Sigmoid colon (tissue), 7 donors: ENCODE results near the gene QPCTL. TPM values are rescaled to one million over a fixed set of nuclear protein-coding genes. Genes with fewer than 3 reads are reported as not detected.
A peak's percentile ranks its signal among the peaks of the same experiment; 100 is the strongest.
"Not testable (repeated sequence)": the region's sequence is repeated elsewhere in the genome, so short reads cannot be mapped to it uniquely, and the experiment has no call there.

Experiments
- DNase-seq: peaks from one replicate; pipeline ENCODE4 v3.0.0-alpha.2; 2019
- H3K27ac ChIP-seq, 4 donors: fragments of 200-600 bp; sonication (generic); one replicate each; pipeline ENCODE4 v1.5.1; 2016 to 2019; ENCODE audit warnings: mild to moderate bottlenecking in 1 of 4
- H3K27me3 ChIP-seq, 3 donors: fragments of 200-600 bp; sonication (generic); one replicate each; pipeline ENCODE4 v1.5.1; 2019; ENCODE audit warnings: mild to moderate bottlenecking in 1 of 3
- H3K36me3 ChIP-seq, 4 donors: fragments of 200-600 bp; sonication (generic); one replicate each; pipeline ENCODE4 v1.5.1; 2016 to 2019
- H3K4me1 ChIP-seq, 4 donors: fragments of 200-600 bp; sonication (generic); one replicate each; pipeline ENCODE4 v1.5.1; 2017 to 2019
- H3K4me3 ChIP-seq, 4 donors: fragments of 200-600 bp; sonication (generic); one replicate each; pipeline ENCODE4 v1.5.1; 2017 to 2019; ENCODE audit warnings: mild to moderate bottlenecking in 2 of 4, moderate library complexity in 1 of 4
- H3K9me3 ChIP-seq, 4 donors: fragments of 200-600 bp in 3 of 4; sonication (generic) in 3 of 4; one replicate each; pipeline versions ENCODE4 v1.5.1 to v1.6.1; 2013 to 2019
- EP300 ChIP-seq, 4 donors: sonication (generic); formaldehyde crosslinking; IDR thresholded peaks; one replicate each; pipeline ENCODE4 v1.6.1; 2017; ENCODE audit warnings: antibody characterized with exemption in 4 of 4
- POLR2A ChIP-seq, 2 donors: fragments of 450-650 bp; IDR thresholded peaks; one replicate each; pipeline ENCODE4 v1.6.1; 2016; ENCODE audit warnings: antibody characterized with exemption in 2 of 2, mild to moderate bottlenecking in 2 of 2, moderate library complexity in 2 of 2
- POLR2AphosphoS5 ChIP-seq, 4 donors: sonication (generic); formaldehyde crosslinking; IDR thresholded peaks; one replicate each; pipeline ENCODE4 v1.6.1; 2017; ENCODE audit warnings: antibody characterized with exemption in 4 of 4
- WGBS, 2 donors: extraction: QIAGEN DNeasy Blood & Tissue Kit; methylation state at CpG; one replicate each; pipeline ENCODE4 v1.1.7; 2013; 5-methylcytosine and 5-hydroxymethylcytosine counted together
- intact Hi-C: fragments of 100-400 bp; cut with DNase I; formaldehyde crosslinking; loops from one replicate; pipeline ENCODE4 v1.15.1; 2023
- polyA plus RNA-seq, 3 donors: library from polyadenylated mRNA; stranded (reverse); fragments of 200-250 nt; gene quantifications; one replicate each; pipeline ENCODE4 v1.2.3, GENCODE V29; 2013
- total RNA-seq, 4 donors: library from RNA; depleted of rRNA; stranded (reverse); fragments of >200 nt; gene quantifications; one replicate each; pipeline ENCODE4 v1.1.0, GENCODE V29; 2016
- TF ChIP-seq, protein P1 (sequence below), 4 experiments: fragments of 450-650 bp in 3 of 4; fragments of 200-600 bp in 1 of 4; IDR thresholded peaks; one replicate each; pipeline ENCODE4 v1.5.1; 2016 to 2019; ENCODE audit warnings: antibody characterized with exemption in 4 of 4, mild to moderate bottlenecking in 3 of 4, moderate library complexity in 2 of 4
- donor health status: healthy with polysubstance abuse.
- donor health status: Bipolar disorder and iron deficiency.
- donor health status: healthy.

QPCTL gene
- total and polyA plus RNA-seq, 7 donors, result 1.2 to 7.6 (median 2.4) TPM

GRCh38 chr19:45742969-45743368, 50.5 kb downstream of the QPCTL start:
- TF ChIP-seq POLR2A (IDR thresholded peaks at IDR 0.05) (no peak), POLR2AphosphoS5 (IDR thresholded peaks at IDR 0.05) (no peak), EP300 (IDR thresholded peaks at IDR 0.05) (no peak)
- TF ChIP-seq, protein P1, sequence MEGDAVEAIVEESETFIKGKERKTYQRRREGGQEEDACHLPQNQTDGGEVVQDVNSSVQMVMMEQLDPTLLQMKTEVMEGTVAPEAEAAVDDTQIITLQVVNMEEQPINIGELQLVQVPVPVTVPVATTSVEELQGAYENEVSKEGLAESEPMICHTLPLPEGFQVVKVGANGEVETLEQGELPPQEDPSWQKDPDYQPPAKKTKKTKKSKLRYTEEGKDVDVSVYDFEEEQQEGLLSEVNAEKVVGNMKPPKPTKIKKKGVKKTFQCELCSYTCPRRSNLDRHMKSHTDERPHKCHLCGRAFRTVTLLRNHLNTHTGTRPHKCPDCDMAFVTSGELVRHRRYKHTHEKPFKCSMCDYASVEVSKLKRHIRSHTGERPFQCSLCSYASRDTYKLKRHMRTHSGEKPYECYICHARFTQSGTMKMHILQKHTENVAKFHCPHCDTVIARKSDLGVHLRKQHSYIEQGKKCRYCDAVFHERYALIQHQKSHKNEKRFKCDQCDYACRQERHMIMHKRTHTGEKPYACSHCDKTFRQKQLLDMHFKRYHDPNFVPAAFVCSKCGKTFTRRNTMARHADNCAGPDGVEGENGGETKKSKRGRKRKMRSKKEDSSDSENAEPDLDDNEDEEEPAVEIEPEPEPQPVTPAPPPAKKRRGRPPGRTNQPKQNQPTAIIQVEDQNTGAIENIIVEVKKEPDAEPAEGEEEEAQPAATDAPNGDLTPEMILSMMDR (IDR thresholded peaks at IDR 0.05), result no peak
- peak overlapping the region in 1 of 4 donors; percentile 11 for H3K27ac ChIP-seq
- H3K9me3 ChIP-seq, result no peaks in the 10 kb centered on the region
- H3K4me3 ChIP-seq, result no peak overlapping the region
- no peaks in the 10 kb centered on the region for H3K27me3 ChIP-seq
- no peak for DNase-seq
- H3K36me3 ChIP-seq, result no peaks in the 10 kb centered on the region
- intact Hi-C loops, result no loop called here
- no peaks in the 10 kb centered on the region for H3K4me1 ChIP-seq
- WGBS, 2 donors, result 60 to 65% methylated on average over 4 of the region's 4 CpGs

GRCh38 chr19:45745606-45746005, 53.1 kb downstream of the QPCTL start:
- Histone ChIP-seq H3K9me3 (no peaks in the 10 kb centered on the region), H3K4me1 (no peaks in the 10 kb centered on the region), H3K4me3 (no peak overlapping the region), H3K27ac (no peak overlapping the region), H3K36me3 (no peaks in the 10 kb centered on the region), H3K27me3 (no peaks in the 10 kb centered on the region)
- TF ChIP-seq, protein P1 (IDR thresholded peaks at IDR 0.05), result no peak
- TF ChIP-seq POLR2A (IDR thresholded peaks at IDR 0.05) (no peak), EP300 (IDR thresholded peaks at IDR 0.05) (no peak)
- intact Hi-C loops, result no loop called here
- 89 to 91% methylated on average over 6 of the region's 6 CpGs for WGBS, 2 donors
- DNase-seq, result no peak

- no peak for DNase-seq
- WGBS, 2 donors, result 63 to 83% methylated on average over 5 of the region's 5 CpGs
- no peaks in the 10 kb centered on the region for H3K27me3 ChIP-seq
- no peak for TF ChIP-seq POLR2AphosphoS5 (IDR thresholded peaks at IDR 0.05)
- TF ChIP-seq EP300 (IDR thresholded peaks at IDR 0.05), result no peak
- TF ChIP-seq POLR2A (IDR thresholded peaks at IDR 0.05), result no peak
- TF ChIP-seq, protein P1 (IDR thresholded peaks at IDR 0.05), result no peak
- intact Hi-C loops, result no loop called here
- H3K4me3 ChIP-seq, result no peak overlapping the region
- no peaks in the 10 kb centered on the region for H3K4me1 ChIP-seq
- H3K9me3 ChIP-seq, result no peaks in the 10 kb centered on the region
- no peaks in the 10 kb centered on the region for H3K36me3 ChIP-seq
- no peak overlapping the region for H3K27ac ChIP-seq
Observed at GRCh38 chr19:45746866-45747265, 54.4 kb downstream of the QPCTL start.

- no peaks in the 10 kb centered on the region for H3K36me3 ChIP-seq
- no peak overlapping the region for H3K4me3 ChIP-seq
- WGBS, 2 donors, result 46 to 75% methylated on average over 5 of the region's 5 CpGs
- H3K4me1 ChIP-seq, result no peaks in the 10 kb centered on the region
- TF ChIP-seq, protein P1 (IDR thresholded peaks at IDR 0.05), result no peak
- TF ChIP-seq POLR2A (IDR thresholded peaks at IDR 0.05) (no peak), EP300 (IDR thresholded peaks at IDR 0.05) (no peak), POLR2AphosphoS5 (IDR thresholded peaks at IDR 0.05) (no peak)
- intact Hi-C loops, result no loop called here
- H3K9me3 ChIP-seq, result no peaks in the 10 kb centered on the region
- no peak for DNase-seq
- no peaks in the 10 kb centered on the region for H3K27me3 ChIP-seq
- no peak overlapping the region for H3K27ac ChIP-seq
Observed at GRCh38 chr19:45747513-45747912, 55.0 kb downstream of the QPCTL start.

DNA sequence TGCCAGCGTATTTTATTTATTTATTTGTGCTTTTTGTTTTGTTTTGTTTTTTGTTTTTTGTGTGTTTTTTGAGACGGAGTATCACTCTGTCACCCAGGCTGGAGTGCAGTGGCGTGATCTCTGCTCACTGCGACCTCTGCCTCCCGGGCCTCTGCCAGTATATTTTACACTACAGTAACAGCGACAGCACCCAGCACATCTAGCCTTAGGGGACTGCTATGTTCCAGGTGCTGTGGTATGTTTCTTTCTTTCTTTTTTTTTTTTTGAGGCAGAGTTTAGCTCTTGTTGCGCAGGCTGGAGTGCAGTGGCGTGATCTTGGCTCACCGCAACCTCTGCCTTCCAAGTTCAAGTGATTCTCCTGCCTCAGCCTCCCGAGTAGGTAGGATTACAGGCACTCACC, 59.0 kb downstream of the QPCTL start:
- H3K36me3 ChIP-seq, H3K27ac ChIP-seq, DNase-seq, H3K4me1 ChIP-seq, H3K9me3 ChIP-seq, intact Hi-C loops, H3K27me3 ChIP-seq, H3K4me3 ChIP-seq: not testable (repeated sequence)
- WGBS, 2 donors, result 91 to 92% methylated on average over 10 of the region's 10 CpGs
